ENCODE data around the gene PYDC1. TPM values are rescaled to one million over a fixed set of nuclear protein-coding genes. Genes with fewer than 3 reads are reported as not detected.

PYDC1 gene
- total and polyA plus RNA-seq, 2 of the 8 experiments (the other 6 are each of a cell fraction or from before 2014, with no cell fraction given): 3.5 to 11.1 TPM

GRCh38 chr16:31248344-31248743 lies 31.4 kb upstream of the PYDC1 start:
- no peaks in the 10 kb centered on the region for H3K23me2 ChIP-seq (ENCODE audit: low read depth, low read length)
- H4K5ac ChIP-seq (ENCODE audit: insufficient read length, low read depth, low read length): no peak overlapping the region
- no peak overlapping the region; the same call in 1 of the 2 replicates for H2BK5ac ChIP-seq (ENCODE audit: low read depth, low read length)
- H3K56ac ChIP-seq (replicated peaks; ENCODE audit: insufficient read length, low read depth, low read length): no peak overlapping the region
- H4K8ac ChIP-seq (ENCODE audit: extremely low read depth, insufficient read depth, low read length): no peak overlapping the region
- ChIA-PET POLR2A (ENCODE audit: partially characterized antibody) (interaction anchor here (0.7 to 1.6 kb wide), 9 partner anchors 34 to 203 kb away, joined by 3 to 4 read pairs (median 3); partner anchors contain the start of gene TRIM72), CTCF (ENCODE audit: partially characterized antibody) (interaction anchor here (1.0 to 1.7 kb wide), 4 partner anchors 8 to 109 kb away, joined by 3 to 5 read pairs (median 4); no protein-coding TSS in a partner anchor)
- H3K36me3 ChIP-seq (ENCODE audit: control insufficient read depth in 2 of 4, insufficient read depth in 4 of 4, low read length in 3 of 4): no peaks in the 10 kb centered on the region
- H3K4me2 ChIP-seq (ENCODE audit: insufficient read depth in 1 of 2, low read depth in 2 of 2, low read length in 2 of 2): no peak overlapping the region
- H3K9me3 ChIP-seq (ENCODE audit: insufficient read depth in 2 of 2, low read depth in 1 of 2, low read length in 1 of 2): no peaks in the 10 kb centered on the region
- no peak for DNase-seq (ENCODE audit: low read depth in 1 of 2, low spot score in 2 of 2)
- H3K4ac ChIP-seq (replicated peaks; ENCODE audit: insufficient read length, low read depth, low read length): no peak overlapping the region
- peak overlapping the region; percentile 16 for H2BK120ac ChIP-seq (replicated peaks; ENCODE audit: low read depth, low read length)
- H3K4me1 ChIP-seq (replicated peaks in 1 of 4; ENCODE audit: control insufficient read depth in 3 of 4, insufficient read depth in 4 of 4, low read length in 3 of 4): peaks cover 0 to 13% (median 2%) of the 10 kb centered on the region in 4 experiments; a peak in 5 of 7 replicates
- no peak overlapping the region for H3K4me3 ChIP-seq (ENCODE audit: extremely low read depth in 1 of 4, insufficient read depth in 2 of 4, low read depth in 3 of 4, low read length in 4 of 4)
- peak overlapping the region; percentile 22 for H4K91ac ChIP-seq (replicated peaks; ENCODE audit: insufficient read length, low read length)
- TF ChIP-seq CBX5 (IDR thresholded peaks at IDR 0.05; ENCODE audit: low read depth, low read length) (no peak), EGR1 (IDR thresholded peaks at IDR 0.05; ENCODE audit: borderline replicate concordance, low read depth, low read length) (no peak)
- H3K18ac ChIP-seq (ENCODE audit: extremely low read depth, low read length): peak overlapping the region; percentile 73
- no peaks in the 10 kb centered on the region for H3K79me2 ChIP-seq (ENCODE audit: control insufficient read depth in 1 of 2, insufficient read depth in 2 of 2, low read length in 2 of 2)
- no peak overlapping the region for H3K14ac ChIP-seq (ENCODE audit: insufficient read length)
- H3K27me3 ChIP-seq (replicated peaks in 1 of 4; ENCODE audit: control insufficient read depth in 3 of 4, extremely low read depth in 1 of 4, insufficient read depth in 3 of 4, low read length in 3 of 4): peaks cover 0 to 3% (median 0%) of the 10 kb centered on the region in 4 experiments; a peak in 1 of 7 replicates
- H3K27ac ChIP-seq (ENCODE audit: low read depth, low read length): no peak overlapping the region
- peak overlapping the region; percentile 0; the same call in 1 of the 2 replicates for H2BK12ac ChIP-seq (ENCODE audit: low read depth, low read length)
- no peak for FAIRE-seq
- H3K79me1 ChIP-seq (ENCODE audit: low read depth, low read length): no peaks in the 10 kb centered on the region
- no peak overlapping the region for H3K9ac ChIP-seq (replicated peaks in 1 of 4; ENCODE audit: extremely low read depth in 1 of 4, low read depth in 3 of 4, low read length in 3 of 4)
- H2AK5ac ChIP-seq (ENCODE audit: low read depth, low read length): no peak overlapping the region
- H2AFZ ChIP-seq (ENCODE audit: low read length): no peak overlapping the region
- WGBS, 2 experiments (ENCODE audit: extremely low coverage in 1 of 2, insufficient coverage in 1 of 2, insufficient read length in 1 of 2, insufficient replicate concordance in 2 of 2, low coverage in 1 of 2, low lambda C conversion rate in 2 of 2, missing lambda C conversion rate in 1 of 2): 90% methylated on average over 5 of the region's 5 CpGs; no CpG with 5 or more reads in 1 of the 2 experiments
- H2BK15ac ChIP-seq (ENCODE audit: low read length): no peak overlapping the region
- H2BK20ac ChIP-seq (ENCODE audit: low read length): no peak overlapping the region
- no peak overlapping the region for H3K23ac ChIP-seq (ENCODE audit: insufficient read length)
- no peaks in the 10 kb centered on the region for H4K20me1 ChIP-seq (replicated peaks in 1 of 2; ENCODE audit: control insufficient read depth in 1 of 2, insufficient read depth in 2 of 2, low read length in 2 of 2)

Measured in H1 (cell line).